ENCODE data around the gene FAM120AOS. TPM values are rescaled to one million over a fixed set of nuclear protein-coding genes. Genes with fewer than 3 reads are reported as not detected.

Gene FAM120AOS
- total RNA-seq, 1 donor from 2014 or later: 52.0 TPM

GRCh38 chr9:93456022-93456421 lies 2.6 kb upstream of the FAM120AOS start:
- peak overlapping the region; percentile 4 for H3K4me3 Mint-ChIP-seq
- no peak for DNase-seq (ENCODE audit: low read depth, low spot score)
- H3K27ac Mint-ChIP-seq (ENCODE audit: unreplicated experiment): no peak overlapping the region
- H3K36me3 Mint-ChIP-seq (ENCODE audit: low read depth): no peaks in the 10 kb centered on the region
- no peaks in the 10 kb centered on the region for H3K9me3 Mint-ChIP-seq
- no peak for TF ChIP-seq CTCF (conservative IDR thresholded peaks at IDR 0.05)
- H3K27me3 Mint-ChIP-seq (ENCODE audit: low read depth): no peaks in the 10 kb centered on the region
- H3K4me1 Mint-ChIP-seq: peaks cover 45% of the 10 kb centered on the region

- H3K27ac Mint-ChIP-seq (ENCODE audit: unreplicated experiment): no peak overlapping the region
- peaks cover 3% of the 10 kb centered on the region for H3K36me3 Mint-ChIP-seq (ENCODE audit: low read depth)
- H3K4me3 Mint-ChIP-seq: peak overlapping the region; percentile 92
- H3K27me3 Mint-ChIP-seq (ENCODE audit: low read depth): no peaks in the 10 kb centered on the region
- no peaks in the 10 kb centered on the region for H3K9me3 Mint-ChIP-seq
- H3K4me1 Mint-ChIP-seq: peaks cover 35% of the 10 kb centered on the region
- DNase-seq (ENCODE audit: low read depth, low spot score): no peak
- no peak for TF ChIP-seq CTCF (conservative IDR thresholded peaks at IDR 0.05)
These were observed 703 bp downstream of the FAM120AOS start for GRCh38 chr9:93452710-93453046.

DNA sequence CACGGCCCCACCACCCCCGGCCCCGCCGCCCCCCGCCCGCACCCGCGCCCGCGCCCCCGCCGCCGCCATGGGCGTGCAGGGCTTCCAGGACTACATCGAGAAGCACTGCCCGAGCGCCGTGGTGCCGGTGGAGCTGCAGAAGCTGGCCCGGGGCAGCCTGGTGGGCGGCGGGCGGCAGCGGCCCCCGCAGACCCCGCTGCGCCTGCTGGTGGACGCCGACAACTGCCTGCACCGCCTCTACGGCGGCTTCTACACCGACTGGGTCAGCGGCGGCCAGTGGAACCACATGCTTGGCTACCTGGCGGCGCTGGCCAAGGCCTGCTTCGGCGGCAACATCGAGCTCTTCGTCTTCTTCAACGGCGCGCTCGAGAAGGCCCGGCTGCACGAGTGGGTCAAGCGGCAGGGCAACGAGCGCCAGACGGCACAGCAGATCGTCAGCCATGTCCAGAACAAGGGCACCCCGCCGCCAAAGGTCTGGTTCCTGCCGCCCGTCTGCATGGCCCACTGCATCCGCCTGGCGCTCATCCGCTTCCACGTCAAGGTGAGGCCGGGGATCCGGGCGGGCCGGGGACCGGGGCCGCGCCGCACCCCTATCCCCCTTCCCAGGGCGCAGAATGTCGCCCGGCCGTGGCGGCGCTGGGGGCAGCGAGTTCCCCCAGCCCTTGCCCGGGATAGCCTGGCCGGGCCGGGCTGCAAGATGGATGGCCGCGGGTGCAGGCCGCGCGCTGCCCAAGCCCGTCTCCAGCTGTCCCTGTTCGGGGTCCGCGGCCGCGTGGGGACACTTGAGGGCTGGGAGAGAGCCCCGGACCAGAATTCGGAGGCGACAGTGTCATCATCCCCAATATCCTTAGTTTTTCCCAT lies 1.3 kb downstream of the FAM120AOS start:
- peak overlapping the region; percentile 97 for H3K27ac Mint-ChIP-seq (ENCODE audit: unreplicated experiment)
- peaks cover 35% of the 10 kb centered on the region for H3K4me1 Mint-ChIP-seq
- H3K4me3 Mint-ChIP-seq: peak overlapping the region; percentile 92
- DNase-seq (ENCODE audit: low read depth, low spot score): peak; percentile 40
- H3K27me3 Mint-ChIP-seq (ENCODE audit: low read depth): no peaks in the 10 kb centered on the region
- H3K9me3 Mint-ChIP-seq: no peaks in the 10 kb centered on the region
- peaks cover 9% of the 10 kb centered on the region for H3K36me3 Mint-ChIP-seq (ENCODE audit: low read depth)
- peak; percentile 43 for TF ChIP-seq CTCF (conservative IDR thresholded peaks at IDR 0.05)

GRCh38 chr9:93450945-93451815 lies 2.2 kb downstream of the FAM120AOS start, which contains the start of gene FAM120A:
Gene FAM120A (plus strand): TSS chr9:93451685. CDS start chr9:93451916, 231 bp downstream.
- peak within 1 kb of the TSS; percentile 92 for H3K4me3 Mint-ChIP-seq
- peak; percentile 44 for DNase-seq (ENCODE audit: low read depth, low spot score)

More at GRCh38 chr9:93450945-93451815, 2.2 kb downstream of the FAM120AOS start, which contains the start of gene FAM120A:
- no peak for TF ChIP-seq CTCF (conservative IDR thresholded peaks at IDR 0.05)
- H3K27me3 Mint-ChIP-seq (ENCODE audit: low read depth): no peaks in the 10 kb centered on the region
- H3K36me3 Mint-ChIP-seq (ENCODE audit: low read depth): peaks cover 17% of the 10 kb centered on the region
- H3K27ac Mint-ChIP-seq (ENCODE audit: unreplicated experiment): peak within 1 kb of the TSS; percentile 99
- no peaks in the 10 kb centered on the region for H3K9me3 Mint-ChIP-seq
- H3K4me1 Mint-ChIP-seq: peaks cover 36% of the 10 kb centered on the region
